Stimulated activated CD8-positive, alpha-beta memory T cell treated with anti-CD3 and anti-CD28 coated beads, Interleukin-7, amount 100 ng/mL, for 1 hour (primary cell): Measurements from ENCODE around the gene STAT5B.

Experiments used
- DNase-seq, 2 donors: peaks; one replicate each; pipeline ENCODE4 v3.0.0-alpha.2; 2020; ENCODE audit warnings: low read depth in 2 of 2

Gene STAT5B

DNA sequence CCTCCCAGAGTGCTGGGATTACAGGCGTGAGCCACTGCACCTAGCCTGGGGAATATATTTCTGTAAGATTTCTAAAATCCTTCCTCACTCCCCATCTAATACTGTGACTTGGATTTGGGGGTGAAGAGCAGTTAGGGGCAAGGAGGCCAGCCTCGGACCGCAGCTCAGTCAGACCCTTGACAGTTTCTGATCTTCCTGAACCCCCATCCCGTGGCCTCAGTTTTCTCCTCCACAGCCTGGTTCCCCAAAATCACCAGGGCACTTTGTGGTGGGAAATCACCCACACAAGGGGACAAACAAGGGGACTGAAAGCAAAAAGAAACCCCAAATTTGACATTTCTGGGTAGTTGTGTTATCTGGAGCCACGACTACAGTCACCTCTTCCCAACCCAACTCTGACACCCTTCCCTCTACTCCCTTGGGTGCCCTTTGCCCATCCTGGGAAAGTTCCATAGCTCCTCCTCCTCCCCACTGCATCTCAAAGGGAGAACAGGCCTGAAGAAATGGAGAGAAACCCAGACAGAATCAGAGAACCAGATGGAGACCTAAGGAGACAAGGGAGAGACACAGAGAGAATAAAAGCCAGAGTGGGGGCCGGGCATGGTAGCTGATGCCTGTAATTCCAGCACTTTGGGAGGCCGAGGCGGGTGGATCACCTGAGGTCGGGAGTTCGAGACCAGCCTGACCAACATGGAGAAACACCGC lies 9.3 kb upstream of the STAT5B start:
- DNase-seq = no peak

DNA sequence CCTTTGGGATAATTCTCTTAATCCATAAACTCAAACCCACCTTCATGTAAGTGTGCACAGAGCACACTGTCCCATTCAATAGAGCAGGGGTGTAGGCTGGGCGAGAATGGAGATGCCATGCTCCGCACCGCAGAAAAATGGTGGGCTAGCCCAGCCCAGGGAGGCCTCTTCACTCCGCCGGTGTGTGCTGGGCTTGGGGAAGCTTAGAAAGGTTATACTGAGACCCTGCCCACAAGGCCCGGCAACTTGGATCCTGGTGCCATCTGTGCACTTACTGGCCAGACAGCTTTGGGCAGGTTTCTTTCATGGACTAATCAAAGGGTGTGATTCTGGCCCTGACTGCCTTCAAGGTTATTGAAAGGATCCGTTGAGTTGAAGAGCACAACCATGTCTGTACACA lies 8.4 kb upstream of the STAT5B start:
- no peak for DNase-seq

DNA sequence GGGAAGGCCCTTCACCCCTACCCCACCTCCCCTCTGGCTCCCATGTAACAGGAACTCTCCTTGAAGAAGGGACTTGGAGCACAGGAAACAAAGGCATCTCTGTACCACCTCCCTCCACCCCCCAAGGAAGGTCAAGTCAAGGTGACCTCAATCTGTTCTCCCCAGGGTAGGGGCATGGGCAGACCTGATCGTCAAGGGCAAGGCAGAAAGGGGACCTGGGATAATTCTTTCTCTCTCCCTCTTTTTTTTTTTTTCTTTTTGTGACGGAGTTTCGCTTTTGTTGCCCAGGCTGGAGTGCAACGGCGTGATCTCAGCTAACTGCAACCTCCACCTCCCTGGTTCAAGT lies 7.8 kb upstream of the STAT5B start:
- no peak for DNase-seq

DNA sequence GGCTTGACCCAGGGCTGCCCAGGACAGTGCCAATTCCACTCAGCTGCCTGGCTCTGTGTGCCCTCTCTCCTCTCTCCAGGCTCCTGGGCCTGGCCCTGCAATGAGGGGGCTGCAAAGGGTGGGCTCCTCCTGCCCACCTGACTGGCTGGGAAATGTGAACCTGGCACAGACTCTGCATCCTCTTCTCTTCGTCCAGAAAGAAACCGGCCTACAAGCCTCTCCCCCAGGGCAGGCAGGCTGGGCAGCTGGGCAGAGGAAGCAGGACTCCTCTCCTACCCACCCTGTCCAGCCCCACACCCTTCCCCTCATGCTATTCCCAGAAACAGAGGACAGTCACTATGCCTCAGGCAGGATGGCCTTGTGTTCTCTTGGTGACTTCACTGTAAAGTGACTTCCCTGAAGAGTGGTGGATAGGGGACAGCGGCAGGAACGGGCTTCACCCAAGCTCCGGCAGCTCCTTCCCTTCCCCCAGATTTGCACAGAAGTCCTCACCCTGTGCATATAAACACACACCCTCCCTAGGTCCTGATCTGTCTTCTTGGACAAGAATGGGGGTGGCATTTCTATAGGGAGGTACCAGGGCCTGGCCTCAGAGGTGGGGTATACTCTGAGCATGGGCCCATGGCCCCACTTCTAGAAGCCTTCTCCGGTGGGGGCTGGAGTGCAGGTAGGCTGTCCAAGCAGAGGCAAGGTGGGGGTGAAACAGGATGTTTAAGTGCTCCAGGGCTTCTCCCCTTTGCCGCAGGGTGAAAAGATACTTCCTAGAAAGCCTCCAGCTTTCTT lies 7.2 kb upstream of the STAT5B start:
- no peak for DNase-seq

DNA sequence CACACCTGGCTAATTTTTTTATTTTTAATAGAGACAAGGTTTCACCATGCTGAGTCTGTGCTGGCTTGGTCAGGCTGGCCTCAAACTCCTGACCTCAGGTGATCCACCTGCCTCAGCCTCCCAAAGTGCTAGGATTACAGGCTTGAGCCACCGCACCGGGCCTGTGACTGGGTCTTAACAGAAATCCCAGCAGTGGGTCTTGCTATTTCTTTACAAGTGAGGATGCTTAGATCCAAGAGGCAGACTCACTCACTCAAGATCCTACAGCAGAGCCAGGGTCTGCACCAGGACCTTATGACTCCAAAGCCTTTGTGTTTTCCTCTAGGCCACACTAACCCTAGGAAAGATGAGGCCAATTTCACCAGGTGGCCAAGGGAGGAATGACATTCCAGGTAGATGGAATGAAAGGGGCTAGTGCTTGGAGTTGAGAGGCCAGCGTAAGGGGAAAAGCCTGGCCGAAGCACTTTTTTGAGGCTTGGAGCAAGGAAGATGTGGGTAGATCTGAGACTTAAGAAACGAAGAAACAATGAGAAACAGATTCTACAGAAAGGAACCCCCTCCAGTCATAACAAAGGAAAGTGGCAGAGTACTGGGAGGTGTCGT lies 6.4 kb upstream of the STAT5B start:
- DNase-seq = no peak

DNA sequence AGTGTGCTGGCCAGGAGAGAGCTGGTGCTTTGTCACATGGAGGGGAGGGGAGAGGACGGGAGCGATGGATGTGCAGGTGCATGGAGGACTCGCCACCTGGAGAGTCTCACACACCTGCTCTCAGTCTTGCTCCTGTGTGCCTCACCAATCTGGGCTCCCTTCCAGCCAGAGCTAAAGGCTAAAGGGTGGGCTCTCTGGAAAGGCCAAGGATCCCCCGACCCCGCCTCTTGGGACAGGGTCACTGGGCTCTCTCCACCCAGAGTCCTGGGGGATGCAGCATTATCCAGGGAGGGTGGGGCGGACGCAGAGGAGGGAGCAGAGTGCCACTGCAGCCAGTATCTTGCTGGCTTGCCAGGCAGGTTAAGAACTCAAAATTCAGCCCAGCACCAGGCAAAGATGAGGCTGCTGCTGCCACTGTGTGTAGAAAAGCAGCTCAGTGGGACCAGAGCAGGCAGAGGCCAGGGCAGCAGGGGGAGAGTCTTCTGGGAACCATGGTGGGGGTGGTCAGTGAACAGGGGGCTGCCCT lies 5.4 kb upstream of the STAT5B start:
- no peak for DNase-seq

DNA sequence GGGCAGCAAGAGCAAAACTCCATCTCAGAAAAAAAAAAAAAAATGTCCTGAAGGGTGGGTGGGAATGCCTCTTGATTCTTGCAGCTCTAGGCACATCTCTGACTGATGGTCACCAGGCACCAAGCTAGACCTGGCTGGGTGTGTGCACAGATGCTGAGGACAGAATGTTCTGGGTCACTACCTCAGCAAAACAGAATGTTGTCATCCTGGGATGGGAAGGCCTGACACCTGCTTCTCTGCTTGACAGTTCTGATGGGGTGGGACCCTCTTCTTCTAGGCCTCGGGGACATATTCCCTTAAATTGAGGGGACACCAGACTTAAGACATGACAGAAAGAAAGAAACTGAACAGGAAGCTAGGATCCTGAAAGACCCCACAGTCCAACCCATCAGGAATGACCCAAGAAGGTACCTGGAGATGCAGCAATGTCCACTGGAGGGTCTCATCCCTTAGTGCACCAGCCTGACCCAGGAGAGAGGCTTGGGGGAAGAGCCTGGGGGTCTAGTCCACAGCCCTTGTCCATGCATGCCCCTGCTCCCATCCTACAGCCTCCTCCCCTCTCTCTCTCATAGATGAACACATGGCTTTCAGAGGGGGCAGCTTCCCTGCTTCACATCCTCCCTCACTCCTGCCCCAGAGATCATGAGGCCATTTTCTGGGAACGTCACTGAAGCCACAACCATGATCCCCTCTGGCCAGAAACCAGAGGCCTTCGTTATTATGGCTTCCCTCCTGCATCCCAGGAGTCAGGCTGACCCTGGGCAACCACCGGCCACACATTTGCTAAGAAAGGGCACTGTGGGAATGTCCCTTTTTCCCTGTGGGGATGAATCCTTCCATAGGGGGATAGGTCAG lies 3.8 kb upstream of the STAT5B start:
- no peak for DNase-seq

DNA sequence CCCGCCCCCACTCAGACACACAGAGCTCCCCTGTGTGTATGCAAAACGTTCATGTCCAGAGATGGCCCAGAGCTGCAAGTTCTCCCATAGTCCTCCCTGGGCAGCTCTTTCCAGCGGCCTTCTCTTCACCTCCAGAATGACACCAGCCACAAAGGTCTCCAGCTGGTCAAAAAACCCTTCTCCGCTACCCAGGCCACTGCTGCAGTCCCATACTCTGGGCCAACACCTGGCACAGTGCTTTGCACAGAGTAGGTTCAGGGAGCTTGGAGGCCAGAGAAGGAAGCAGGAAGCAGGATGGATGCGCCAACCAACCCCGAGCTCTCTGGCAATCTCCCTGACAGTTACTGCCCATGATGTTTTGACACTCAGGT lies 1.1 kb upstream of the STAT5B start:
- no peak for DNase-seq

DNA sequence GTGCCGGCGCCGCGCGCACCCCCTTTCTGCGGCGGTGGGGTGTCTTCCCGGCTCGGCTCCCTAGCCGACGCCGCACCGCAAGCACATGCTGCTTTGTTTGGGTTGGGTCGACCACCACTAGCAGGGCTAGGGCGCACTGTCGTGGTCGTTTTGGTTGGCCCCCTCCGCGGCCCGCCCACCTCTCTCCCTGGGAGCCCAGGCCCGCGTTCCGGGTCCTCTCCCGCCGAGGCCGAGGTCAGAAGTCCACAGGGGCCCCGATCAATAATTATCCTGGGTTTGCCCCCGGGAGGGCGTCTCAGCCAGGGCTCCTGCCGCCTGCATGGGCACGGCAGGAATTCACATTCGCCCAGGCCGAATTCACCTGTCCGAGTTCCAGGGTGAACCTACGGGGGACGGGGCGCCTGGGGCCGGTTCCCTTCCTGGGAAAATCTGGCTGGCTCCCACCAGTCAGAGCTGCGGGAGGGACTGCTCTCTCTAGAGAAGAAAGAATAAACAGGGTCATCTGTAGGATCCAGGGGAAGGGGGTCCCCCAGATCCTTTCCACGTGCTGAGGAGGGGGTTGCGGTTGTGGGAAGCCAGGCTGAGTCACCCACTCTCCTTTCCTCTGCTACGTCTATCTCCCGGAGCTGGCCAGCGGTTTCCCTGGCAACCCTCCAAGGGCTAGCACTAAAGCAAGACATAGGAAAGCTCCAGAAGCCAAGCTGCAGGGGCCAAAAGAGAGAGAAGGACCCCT lies 584 bp upstream of the STAT5B start:
- no peak for DNase-seq

DNA sequence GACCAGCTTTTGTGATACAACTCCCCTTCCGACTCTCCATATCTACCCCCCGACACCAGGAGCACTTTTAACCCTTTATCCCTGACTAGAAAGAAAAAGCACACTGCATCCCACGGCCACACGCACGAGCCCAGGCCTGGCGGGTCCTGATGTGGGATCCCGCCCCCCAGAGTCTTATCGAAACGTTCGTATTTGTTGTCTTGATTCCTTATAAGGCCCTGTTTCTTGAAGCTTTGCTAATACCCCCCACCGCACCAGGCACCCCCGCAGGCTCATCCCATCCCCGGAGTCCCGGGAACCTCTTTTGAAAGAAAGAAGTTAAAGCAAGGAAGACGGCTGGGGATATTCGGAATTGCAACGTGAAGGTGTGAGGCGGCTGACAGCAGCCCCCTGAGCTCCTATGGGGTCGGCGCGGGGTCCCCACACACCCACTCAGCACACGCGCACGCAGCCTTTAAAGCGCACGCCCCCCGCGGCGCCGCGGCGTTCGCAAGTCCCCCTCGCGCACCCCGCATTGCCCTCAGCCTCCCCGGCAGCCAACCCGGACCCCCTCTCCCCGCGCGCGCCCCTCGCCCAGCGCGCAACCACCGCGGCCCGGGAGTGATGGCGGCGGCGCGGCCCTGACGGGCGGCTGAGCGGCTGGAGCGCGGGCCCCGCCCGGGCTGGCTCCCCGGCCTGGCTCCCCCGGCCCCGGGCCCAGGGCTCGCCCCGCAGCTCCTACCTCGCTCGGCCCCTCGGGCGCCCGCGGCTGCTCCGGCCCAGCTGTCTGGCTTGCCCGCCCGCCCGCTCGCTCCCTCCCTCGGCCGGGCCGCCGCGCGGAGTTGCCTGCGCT lies 448 bp downstream of the STAT5B start:
- no peak for DNase-seq

DNA sequence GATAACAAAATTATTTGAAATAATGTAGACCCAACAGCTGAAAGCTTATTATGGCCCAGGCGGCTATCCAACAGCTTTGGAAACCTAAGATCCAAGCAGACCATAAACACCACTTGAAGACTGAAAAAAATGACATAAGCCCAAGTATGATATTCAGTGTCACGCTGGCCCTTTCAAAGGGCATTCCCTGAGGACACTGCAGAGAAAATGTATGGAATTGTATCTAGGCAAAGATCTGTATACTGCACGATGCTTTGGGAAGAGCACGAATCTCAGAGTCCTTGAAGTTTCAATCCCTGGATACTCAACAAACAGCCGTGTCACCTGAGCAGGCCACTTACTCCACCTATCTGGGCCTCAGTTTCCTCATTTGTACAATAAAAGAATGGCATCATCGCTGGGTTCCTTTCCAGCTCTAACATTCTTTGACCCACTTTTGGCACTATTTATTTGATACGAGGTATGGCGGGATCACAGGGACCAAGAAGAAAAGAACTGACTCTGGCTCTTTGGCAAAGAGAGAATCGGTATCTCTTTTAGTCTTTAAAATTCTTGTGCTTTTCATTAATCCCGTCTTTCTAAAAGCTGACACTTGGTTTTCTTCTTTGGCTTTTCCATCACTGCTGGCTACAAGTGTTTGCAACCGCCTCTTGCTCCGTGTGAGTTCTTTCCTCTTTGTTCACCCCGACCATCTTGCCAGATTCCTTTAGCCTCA lies 1.2 kb downstream of the STAT5B start:
- no peak for DNase-seq

DNA sequence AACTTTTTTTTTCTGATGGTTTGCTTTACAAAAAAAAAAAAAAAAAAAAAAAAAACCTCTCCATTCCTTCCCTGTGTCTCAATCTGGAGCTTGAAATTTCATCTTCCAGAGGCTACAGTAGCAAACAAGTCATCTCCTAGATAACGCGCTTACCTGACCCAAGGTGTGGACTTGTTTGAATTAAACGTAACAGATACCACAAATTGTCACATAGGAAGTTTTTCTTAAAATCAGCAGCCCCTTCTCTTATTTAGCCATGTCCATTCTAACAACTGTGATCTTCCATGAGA lies 2.0 kb downstream of the STAT5B start:
- DNase-seq = no peak

DNA sequence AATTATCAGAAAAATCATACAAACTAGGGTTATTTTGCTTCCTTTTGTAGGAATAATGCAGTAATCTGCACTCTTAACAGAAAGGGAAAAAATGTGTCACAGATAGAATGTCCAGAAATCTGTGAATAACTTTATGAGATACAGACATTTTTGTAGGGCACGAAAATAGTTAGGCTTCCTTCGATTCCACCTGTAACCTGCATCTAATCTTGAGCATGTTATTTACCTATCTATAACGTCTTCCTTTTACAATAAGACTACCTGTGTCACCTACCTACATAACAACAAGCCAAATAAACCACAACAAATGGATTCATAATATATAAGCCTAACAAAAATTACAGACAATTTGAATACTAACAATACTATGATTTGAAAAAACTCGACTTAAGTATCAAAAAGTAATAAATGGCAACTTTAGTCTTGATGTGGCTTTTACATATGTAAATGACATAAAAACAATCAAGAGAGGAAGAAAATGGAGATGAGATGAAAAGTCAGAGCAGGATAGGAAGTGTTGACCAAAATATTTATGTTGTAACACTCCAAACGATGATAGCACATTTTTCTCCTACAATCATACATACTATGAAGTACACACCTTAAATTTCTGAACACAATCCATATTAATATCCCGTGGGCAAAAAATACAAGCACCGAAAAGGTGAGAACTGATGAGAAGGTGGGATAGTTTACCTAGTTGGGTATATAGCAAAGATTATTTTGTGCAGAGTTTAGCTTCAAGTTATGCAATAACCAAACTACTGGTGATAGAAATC lies 2.5 kb downstream of the STAT5B start:
- DNase-seq = no peak

DNA sequence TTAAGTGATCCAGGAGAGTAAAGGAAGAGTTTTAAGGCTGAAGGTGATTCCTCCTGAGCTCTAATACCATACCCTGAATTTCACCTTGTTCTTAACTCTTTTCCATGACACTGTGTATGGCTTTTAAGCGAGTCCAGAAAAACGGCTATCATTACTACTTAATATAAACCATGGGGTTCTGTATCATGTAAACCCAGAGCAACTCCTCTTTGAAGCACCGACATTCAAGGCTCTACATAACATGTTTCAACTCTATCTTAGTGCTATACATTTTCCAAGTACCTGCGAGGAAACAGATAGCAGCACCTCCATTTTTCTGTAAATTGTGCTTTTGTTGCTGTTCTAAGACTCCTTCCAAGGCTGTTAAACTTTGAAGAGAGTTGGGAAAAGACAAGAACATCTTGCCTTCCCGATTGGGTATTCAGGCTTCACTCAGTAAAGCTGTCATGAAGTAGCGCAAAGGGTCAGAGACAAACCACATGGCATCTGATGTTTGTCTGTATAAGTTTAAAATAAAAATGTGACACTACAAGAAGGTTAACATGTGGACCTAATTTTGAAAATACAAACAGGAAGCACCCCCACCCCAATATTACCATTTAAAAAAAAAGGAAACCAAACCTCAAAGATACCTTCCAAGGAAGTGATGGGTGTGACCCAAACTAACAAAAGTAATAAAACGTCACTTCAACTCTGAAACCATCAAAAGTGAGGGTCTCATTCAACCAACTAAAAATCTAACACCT lies 3.9 kb downstream of the STAT5B start:
- DNase-seq = no peak

DNA sequence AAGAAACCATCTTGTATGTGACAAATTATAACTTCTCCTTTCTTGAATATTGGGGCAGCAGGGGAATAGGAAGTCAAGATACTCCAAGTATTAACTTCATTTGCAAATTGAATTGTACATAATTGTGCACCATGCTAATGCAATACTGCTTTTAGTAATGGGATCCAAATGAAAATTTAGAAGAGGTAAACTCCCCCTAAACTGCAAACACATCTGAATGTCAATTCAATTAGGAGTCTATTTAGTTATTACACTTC lies 4.5 kb downstream of the STAT5B start:
- DNase-seq = no peak

DNA sequence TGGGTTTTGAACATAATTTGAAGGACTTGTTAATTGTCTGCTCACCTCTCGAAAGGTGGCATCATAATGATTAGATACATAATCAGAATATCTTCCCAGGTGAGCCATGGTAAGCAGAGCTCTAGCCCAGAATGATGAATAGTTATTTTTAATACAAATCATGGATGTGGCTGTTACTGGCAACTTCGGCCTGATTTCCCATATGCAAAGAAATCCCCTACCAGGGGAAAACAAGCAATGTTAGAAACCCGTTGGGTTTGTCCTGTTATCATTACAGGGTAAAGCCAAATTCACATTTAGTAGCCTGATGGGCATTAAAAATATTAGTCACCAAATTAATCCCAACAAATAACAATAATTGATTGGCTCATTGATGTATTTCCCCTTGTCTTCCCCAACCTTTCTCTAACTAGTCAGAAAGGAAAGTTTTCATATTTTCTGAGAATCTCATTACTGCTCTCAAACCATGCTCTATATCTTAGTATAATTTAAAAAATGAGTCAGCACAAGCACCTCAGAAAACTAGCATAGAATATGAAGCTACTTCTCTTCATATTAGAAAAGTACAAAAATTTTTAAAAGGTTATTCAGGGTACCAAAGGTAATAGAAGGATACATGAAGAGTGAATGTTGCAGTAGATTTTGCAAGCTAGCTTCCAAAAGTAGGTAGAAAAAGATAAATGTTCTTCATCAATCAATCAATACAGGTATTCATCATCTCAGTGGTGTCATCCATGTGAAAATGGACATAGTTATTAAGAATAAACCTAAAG lies 5.0 kb downstream of the STAT5B start:
- DNase-seq = no peak

DNA sequence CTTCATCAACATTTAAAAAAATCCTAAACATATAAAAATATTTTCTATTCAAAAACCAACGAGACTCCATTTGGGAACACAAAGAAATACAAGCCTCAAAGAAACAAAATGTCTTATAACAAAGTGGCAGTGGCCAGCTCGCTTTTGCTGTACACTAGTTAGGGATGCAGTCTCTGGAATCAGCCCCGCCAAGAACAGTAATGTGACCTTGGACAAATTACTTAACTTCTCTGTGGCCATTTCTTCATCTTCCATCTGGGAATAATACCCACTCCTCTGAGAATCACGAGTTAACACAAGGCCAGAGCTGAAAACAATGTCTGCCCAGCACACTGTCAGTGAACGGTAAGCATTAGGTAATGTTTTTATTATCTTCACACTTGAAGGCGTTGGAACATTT lies 5.6 kb downstream of the STAT5B start:
- no peak for DNase-seq

DNA sequence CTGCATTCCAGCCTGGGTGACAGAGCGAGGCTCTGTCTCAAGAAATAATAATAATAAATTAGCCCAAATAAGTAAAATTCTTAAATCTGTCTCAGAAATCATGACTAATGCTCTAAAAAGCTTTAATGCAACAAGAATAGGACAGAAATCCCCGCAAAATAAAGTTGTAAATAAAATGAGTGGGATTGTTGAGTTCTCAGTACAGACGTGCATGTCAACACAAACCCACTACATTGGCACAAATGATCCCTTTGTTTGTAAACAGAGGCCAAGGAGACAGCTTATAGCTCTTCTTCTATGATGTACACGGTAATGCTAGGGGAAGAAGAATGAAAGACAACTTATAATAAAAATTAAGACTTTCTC lies 6.0 kb downstream of the STAT5B start:
- no peak for DNase-seq
